ENCODE data around the gene LPP.

The LPP gene

DNA sequence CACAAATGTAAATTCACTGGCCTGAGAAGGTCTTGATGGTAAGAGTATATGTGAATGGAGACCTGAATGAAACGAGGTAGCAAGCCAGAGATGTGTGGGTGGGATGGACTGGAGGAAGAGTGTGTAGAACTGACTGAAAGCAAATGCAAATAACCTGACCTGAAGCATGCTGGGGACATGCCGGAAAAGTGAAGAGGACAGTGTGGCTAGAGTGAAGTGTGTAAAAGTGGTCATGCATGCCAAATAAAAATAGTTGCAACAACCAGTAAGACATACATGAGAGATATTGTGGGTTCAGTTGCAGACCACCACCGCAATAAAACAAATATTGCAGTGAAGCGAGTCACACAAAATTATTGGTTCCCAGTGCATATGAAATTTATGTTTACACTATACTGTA lies 82.3 kb downstream of the LPP start:
- Histone ChIP-seq H3K4me1 (ENCODE audit: control insufficient read depth, insufficient read depth, low read length, poor library complexity, severe bottlenecking) (peaks cover 7% of the 10 kb centered on the region), H3K27ac (ENCODE audit: low read depth, low read length, severe bottlenecking) (no peak overlapping the region), H3K9me3 (ENCODE audit: control insufficient read depth, low read length) (no peaks in the 10 kb centered on the region), H3K4me3 (ENCODE audit: extremely low read depth, insufficient read depth, low read length, poor library complexity, severe bottlenecking) (no peak overlapping the region), H3K36me3 (ENCODE audit: control insufficient read depth, insufficient read depth, low read length) (peaks cover 31% of the 10 kb centered on the region)
- WGBS, 2 experiments (ENCODE audit: insufficient coverage in 2 of 2) = 97% methylated on average over 2 of the region's 4 CpGs

DNA sequence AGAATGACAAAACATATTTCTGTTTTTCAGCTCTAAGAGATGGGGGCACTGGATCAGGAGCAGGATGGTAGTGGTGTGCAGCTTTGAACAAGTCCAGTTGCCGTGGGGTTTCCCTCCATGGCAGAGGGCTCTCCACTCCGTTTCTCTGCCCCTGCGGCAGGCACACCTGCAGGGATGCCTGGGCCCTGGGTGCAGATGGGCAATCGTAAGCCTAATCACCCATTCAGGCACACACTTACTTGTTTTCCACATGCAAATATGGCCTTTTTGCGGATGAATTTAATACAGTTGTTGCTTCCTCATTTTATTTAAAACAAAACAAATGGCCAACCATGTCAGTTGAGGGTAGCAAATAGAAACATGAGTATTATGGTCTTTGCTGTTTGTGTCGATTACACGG lies 85.1 kb downstream of the LPP start:
- no peaks in the 10 kb centered on the region for H3K9me3 ChIP-seq (ENCODE audit: control insufficient read depth, low read length)
- peaks cover 25% of the 10 kb centered on the region for H3K36me3 ChIP-seq (ENCODE audit: control insufficient read depth, insufficient read depth, low read length)
- H3K4me3 ChIP-seq (ENCODE audit: extremely low read depth, insufficient read depth, low read length, poor library complexity, severe bottlenecking) = no peak overlapping the region
- H3K27ac ChIP-seq (ENCODE audit: low read depth, low read length, severe bottlenecking) = no peak overlapping the region
- 83 to 91% methylated on average over 3 to 6 of the region's 7 CpGs for WGBS, 2 experiments (ENCODE audit: insufficient coverage in 2 of 2)
- H3K4me1 ChIP-seq (ENCODE audit: control insufficient read depth, insufficient read depth, low read length, poor library complexity, severe bottlenecking) = peaks cover 31% of the 10 kb centered on the region

DNA sequence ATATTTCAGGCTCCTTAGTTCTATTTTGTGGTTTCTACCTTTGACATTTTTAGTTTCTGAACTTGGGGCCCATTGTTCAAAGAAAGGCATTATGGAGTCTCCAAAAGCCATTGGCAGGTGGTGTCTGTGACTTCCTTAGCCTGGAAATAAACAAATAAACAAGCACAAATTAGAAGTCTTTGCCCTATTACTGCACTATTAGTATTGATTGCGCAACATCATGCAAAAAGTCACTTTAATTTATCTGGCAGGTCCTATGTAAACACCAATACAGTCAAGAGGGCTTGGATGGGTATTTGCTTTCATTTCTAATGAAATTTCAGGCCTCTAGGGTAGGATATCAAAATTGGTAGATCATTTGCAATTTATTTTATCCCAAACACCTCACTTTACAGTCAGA lies 85.6 kb downstream of the LPP start:
- Histone ChIP-seq H3K9me3 (ENCODE audit: control insufficient read depth, low read length) (no peaks in the 10 kb centered on the region), H3K4me3 (ENCODE audit: extremely low read depth, insufficient read depth, low read length, poor library complexity, severe bottlenecking) (no peak overlapping the region), H3K27ac (ENCODE audit: low read depth, low read length, severe bottlenecking) (no peak overlapping the region), H3K4me1 (ENCODE audit: control insufficient read depth, insufficient read depth, low read length, poor library complexity, severe bottlenecking) (peaks cover 35% of the 10 kb centered on the region), H3K36me3 (ENCODE audit: control insufficient read depth, insufficient read depth, low read length) (peaks cover 19% of the 10 kb centered on the region)
- WGBS, 2 experiments (ENCODE audit: insufficient coverage in 2 of 2) = 83% methylated on average over 1 of the region's 1 CpG; no CpG with 5 or more reads in 1 of the 2 experiments

DNA sequence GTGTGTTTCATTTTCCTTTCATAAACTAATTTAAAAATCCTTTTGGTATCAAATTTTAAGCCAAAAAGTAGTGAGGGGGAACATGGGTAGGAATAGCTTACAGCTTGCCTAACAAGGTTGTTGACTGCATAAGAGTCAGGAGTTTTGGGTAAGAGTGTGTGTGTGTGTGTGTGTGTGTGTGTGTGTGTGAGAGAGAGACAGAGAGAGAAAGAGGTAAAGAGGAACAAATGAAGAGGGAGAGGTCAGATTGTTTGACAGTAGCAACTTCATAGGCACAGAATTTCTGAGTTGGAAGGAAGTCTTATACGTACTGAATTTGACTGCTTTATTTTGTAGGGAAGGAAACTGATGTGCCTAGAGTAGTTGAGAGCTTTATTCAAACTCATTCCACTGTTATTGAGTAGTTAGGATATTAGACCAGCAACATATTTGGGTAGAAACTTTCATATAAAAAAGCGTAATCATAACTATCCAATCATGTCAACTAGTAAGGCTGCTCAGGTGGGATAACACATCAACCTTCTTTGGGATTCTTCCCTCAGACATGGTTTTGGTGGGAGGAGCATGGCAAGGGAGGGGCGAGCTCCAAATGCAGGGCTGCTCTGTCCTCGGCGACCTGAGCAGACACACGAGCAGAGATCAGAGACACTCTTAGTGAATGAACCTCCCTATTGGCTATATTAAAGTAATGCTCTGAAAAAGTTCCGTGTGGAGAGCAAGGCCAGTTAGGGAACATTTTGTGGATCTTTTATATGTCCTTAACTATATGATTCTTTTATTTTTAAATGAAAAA lies 86.4 kb downstream of the LPP start:
- peaks cover 39% of the 10 kb centered on the region for H3K4me1 ChIP-seq (ENCODE audit: control insufficient read depth, insufficient read depth, low read length, poor library complexity, severe bottlenecking)
- no peak overlapping the region for H3K4me3 ChIP-seq (ENCODE audit: extremely low read depth, insufficient read depth, low read length, poor library complexity, severe bottlenecking)
- H3K27ac ChIP-seq (ENCODE audit: low read depth, low read length, severe bottlenecking) = no peak overlapping the region
- no peaks in the 10 kb centered on the region for H3K9me3 ChIP-seq (ENCODE audit: control insufficient read depth, low read length)
- 83% methylated on average over 2 of the region's 7 CpGs; no CpG with 5 or more reads in 1 of the 2 experiments for WGBS, 2 experiments (ENCODE audit: insufficient coverage in 2 of 2)
- peaks cover 15% of the 10 kb centered on the region for H3K36me3 ChIP-seq (ENCODE audit: control insufficient read depth, insufficient read depth, low read length)

DNA sequence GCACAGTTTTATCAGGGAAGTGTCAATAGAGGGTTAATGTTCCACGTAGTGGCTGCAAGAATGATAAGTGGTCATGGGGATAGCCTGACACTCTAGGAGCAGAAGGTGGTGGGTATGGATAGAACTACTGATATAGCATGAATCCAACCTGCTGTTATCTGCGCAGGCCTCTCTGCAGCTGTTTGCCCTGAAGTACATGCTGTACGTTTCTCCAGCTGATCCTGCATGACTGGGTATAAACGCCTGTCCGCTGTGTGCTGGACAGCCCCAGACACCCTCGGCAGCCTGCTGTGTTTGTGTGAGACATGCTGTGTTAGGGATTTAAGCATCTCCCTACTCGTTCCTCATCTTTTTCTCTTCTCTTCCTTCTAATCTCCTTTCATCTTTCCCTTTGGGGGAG lies 87.1 kb downstream of the LPP start:
- WGBS, 2 experiments (ENCODE audit: insufficient coverage in 2 of 2) = 68 to 75% methylated on average over 3 of the region's 7 CpGs
- Histone ChIP-seq H3K36me3 (ENCODE audit: control insufficient read depth, insufficient read depth, low read length) (peaks cover 17% of the 10 kb centered on the region), H3K27ac (ENCODE audit: low read depth, low read length, severe bottlenecking) (no peak overlapping the region)

DNA sequence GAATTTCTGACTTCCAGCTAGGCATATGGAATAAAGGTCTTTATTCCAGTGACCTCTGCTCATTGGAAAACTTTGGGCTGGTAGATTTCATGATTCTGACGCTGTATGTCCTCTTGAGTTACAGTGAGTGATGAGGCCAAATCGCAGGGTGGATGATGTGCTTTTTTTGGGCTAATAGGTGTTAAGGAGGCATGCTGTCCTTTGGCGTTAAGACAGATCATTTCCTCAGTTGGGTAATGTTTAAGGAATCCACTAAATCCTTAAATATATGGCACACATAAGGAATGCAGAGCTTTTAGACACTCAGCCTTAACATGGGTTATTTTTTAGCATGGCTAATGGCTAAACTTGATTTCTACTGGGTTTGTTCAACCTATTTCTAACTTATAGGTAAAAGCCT lies 87.9 kb downstream of the LPP start:
- Histone ChIP-seq H3K4me1 (ENCODE audit: control insufficient read depth, insufficient read depth, low read length, poor library complexity, severe bottlenecking) (peaks cover 39% of the 10 kb centered on the region), H3K36me3 (ENCODE audit: control insufficient read depth, insufficient read depth, low read length) (peaks cover 18% of the 10 kb centered on the region), H3K4me3 (ENCODE audit: extremely low read depth, insufficient read depth, low read length, poor library complexity, severe bottlenecking) (no peak overlapping the region), H3K27ac (ENCODE audit: low read depth, low read length, severe bottlenecking) (no peak overlapping the region), H3K9me3 (ENCODE audit: control insufficient read depth, low read length) (no peaks in the 10 kb centered on the region)
- WGBS, 2 experiments (ENCODE audit: insufficient coverage in 2 of 2) = 83% methylated on average over 2 of the region's 3 CpGs; no CpG with 5 or more reads in 1 of the 2 experiments

More for the DNA sequence above, 87.1 kb downstream of the LPP start:
- no peaks in the 10 kb centered on the region for H3K9me3 ChIP-seq (ENCODE audit: control insufficient read depth, low read length)
- H3K4me3 ChIP-seq (ENCODE audit: extremely low read depth, insufficient read depth, low read length, poor library complexity, severe bottlenecking) = no peak overlapping the region
- H3K4me1 ChIP-seq (ENCODE audit: control insufficient read depth, insufficient read depth, low read length, poor library complexity, severe bottlenecking) = peaks cover 39% of the 10 kb centered on the region

DNA sequence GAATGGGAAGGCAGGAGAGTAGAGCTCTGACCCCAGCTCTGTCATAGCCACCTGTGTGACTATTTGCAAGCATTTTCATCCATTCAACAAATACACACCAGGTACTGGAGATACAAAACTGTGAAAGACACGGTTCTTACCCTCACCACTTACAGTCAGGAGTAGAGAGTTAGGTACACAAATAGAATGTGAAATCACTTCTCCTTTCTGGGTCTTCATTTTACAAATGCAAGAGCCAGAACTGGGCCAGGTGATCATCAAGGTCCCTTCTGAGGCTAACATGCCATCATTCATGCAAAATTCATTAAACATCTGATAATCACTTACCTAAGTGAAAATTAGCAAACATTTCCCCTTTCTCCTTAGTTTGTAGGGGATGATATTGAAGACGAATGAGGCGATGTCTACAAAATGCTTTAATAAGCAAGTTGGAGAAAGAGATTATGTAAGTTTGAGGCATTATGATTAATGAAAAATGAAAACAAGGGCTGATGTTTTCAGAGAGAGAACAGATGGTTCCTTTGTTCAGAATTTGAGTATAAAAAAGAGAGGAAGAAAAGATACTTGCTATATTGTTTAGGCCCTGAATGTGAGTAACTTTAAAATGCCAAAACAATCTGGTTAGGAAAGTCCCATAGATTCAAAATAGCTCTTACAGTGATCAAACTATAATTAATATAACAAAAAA lies 88.6 kb downstream of the LPP start:
- H3K36me3 ChIP-seq (ENCODE audit: control insufficient read depth, insufficient read depth, low read length) = peaks cover 18% of the 10 kb centered on the region
- H3K9me3 ChIP-seq (ENCODE audit: control insufficient read depth, low read length) = no peaks in the 10 kb centered on the region
- peak overlapping the region; percentile 26 for H3K27ac ChIP-seq (ENCODE audit: low read depth, low read length, severe bottlenecking)
- 94 to 100% methylated on average over 2 to 3 of the region's 3 CpGs for WGBS, 2 experiments (ENCODE audit: insufficient coverage in 2 of 2)
- H3K4me3 ChIP-seq (ENCODE audit: extremely low read depth, insufficient read depth, low read length, poor library complexity, severe bottlenecking) = no peak overlapping the region
- peaks cover 39% of the 10 kb centered on the region for H3K4me1 ChIP-seq (ENCODE audit: control insufficient read depth, insufficient read depth, low read length, poor library complexity, severe bottlenecking)

DNA sequence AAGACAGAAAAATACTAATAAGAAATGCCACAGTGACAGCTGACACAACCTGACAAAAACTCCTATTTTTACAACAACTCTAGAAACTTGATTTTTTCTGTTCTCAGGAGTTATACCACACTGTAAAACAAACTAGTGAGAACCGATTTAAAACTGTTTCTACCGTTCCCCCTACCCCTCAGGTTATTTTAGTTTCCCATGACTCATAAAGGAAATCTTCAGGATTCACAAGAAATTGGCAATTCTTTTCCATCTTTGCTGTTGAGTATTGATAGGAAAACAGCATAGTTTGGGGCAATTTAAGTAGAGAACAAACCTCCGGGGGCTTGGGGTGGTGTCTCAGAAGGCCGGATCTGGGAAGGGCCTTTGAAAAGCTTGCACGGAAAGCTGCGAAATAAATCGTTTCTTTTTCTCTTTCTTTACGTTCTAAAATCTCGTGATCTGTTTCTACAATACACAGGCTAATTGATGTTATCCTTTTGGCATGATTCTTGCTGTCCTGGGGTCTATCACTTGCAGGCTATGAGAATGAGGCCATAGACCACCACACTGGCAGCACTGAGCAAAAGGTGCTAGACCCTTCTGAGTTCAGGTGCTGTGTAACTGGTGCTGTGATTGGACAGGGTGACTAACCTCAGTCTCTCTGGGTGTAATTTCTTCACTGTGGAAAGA lies 89.3 kb downstream of the LPP start:
- Histone ChIP-seq H3K9me3 (ENCODE audit: control insufficient read depth, low read length) (no peaks in the 10 kb centered on the region), H3K36me3 (ENCODE audit: control insufficient read depth, insufficient read depth, low read length) (peaks cover 18% of the 10 kb centered on the region), H3K4me1 (ENCODE audit: control insufficient read depth, insufficient read depth, low read length, poor library complexity, severe bottlenecking) (peaks cover 39% of the 10 kb centered on the region), H3K27ac (ENCODE audit: low read depth, low read length, severe bottlenecking) (peak overlapping the region; percentile 54), H3K4me3 (ENCODE audit: extremely low read depth, insufficient read depth, low read length, poor library complexity, severe bottlenecking) (no peak overlapping the region)
- 91 to 93% methylated on average over 5 to 7 of the region's 9 CpGs for WGBS, 2 experiments (ENCODE audit: insufficient coverage in 2 of 2)

DNA sequence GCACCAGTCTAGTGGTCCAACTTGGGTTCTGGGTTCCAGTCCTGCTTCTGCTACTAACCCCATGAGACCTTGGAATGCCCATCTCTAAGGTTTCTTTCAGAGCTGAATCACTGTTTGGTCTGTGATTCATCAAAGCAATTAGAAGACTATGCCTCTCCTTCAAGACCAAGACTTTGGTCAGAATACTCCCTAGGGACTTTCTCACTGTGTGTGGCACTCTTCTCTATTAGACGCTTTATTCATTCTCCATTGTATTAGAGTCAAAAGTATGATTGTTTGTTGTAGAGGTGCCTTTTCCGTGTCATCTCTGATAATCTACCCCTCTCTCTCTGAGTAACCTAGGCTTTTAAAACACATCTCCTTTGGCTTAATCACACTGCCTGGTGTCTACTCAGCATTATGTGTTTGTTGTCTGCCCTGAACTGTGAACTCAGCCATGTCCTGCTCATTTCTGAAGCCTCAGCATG lies 90.5 kb downstream of the LPP start:
- no CpG with 5 or more reads among the region's 2 CpGs for WGBS, 2 experiments (ENCODE audit: insufficient coverage in 2 of 2)
- Histone ChIP-seq H3K4me3 (ENCODE audit: extremely low read depth, insufficient read depth, low read length, poor library complexity, severe bottlenecking) (no peak overlapping the region), H3K4me1 (ENCODE audit: control insufficient read depth, insufficient read depth, low read length, poor library complexity, severe bottlenecking) (peaks cover 39% of the 10 kb centered on the region), H3K27ac (ENCODE audit: low read depth, low read length, severe bottlenecking) (peak overlapping the region; percentile 11), H3K9me3 (ENCODE audit: control insufficient read depth, low read length) (no peaks in the 10 kb centered on the region), H3K36me3 (ENCODE audit: control insufficient read depth, insufficient read depth, low read length) (peaks cover 21% of the 10 kb centered on the region)

DNA sequence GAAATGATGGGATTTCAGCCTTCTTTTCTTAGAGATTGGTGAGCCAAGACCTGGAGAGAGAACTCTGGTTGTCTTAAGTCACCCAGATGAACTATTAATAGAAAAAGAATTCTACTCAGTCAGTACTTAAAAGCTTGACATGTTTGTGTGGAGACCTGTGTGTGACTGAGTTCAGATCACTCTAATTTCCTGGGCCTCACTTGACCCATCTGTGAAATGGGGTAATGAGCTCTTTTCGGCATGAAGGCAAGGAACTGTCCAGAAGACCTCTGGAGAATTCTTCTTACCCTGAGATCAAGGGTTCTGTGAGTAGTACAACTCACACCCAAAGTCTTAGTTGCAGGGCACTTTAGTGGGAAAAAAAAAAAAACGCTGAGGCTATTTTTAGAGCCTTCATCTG lies 92.9 kb downstream of the LPP start:
- no peaks in the 10 kb centered on the region for H3K9me3 ChIP-seq (ENCODE audit: control insufficient read depth, low read length)
- 100% methylated on average over 1 of the region's 2 CpGs; no CpG with 5 or more reads in 1 of the 2 experiments for WGBS, 2 experiments (ENCODE audit: insufficient coverage in 2 of 2)
- H3K4me3 ChIP-seq (ENCODE audit: extremely low read depth, insufficient read depth, low read length, poor library complexity, severe bottlenecking) = no peak overlapping the region
- H3K4me1 ChIP-seq (ENCODE audit: control insufficient read depth, insufficient read depth, low read length, poor library complexity, severe bottlenecking) = peaks cover 26% of the 10 kb centered on the region
- no peak overlapping the region for H3K27ac ChIP-seq (ENCODE audit: low read depth, low read length, severe bottlenecking)
- peaks cover 22% of the 10 kb centered on the region for H3K36me3 ChIP-seq (ENCODE audit: control insufficient read depth, insufficient read depth, low read length)

Measured in mesodermal cell (in vitro differentiated cells).